Measurements from ENCODE around the gene GALNT18.

GRCh38 chr11:11512929-11513328 is 108.9 kb downstream of the GALNT18 start:
- TF ChIP-seq POLR2A (IDR thresholded peaks at IDR 0.05), result no peak
- no peak for TF ChIP-seq POLR2AphosphoS5 (IDR thresholded peaks at IDR 0.05; ENCODE audit: insufficient read depth in 1 of 2, low read depth in 1 of 2)
- no peak for TF ChIP-seq CTCF (IDR thresholded peaks at IDR 0.05)
